Measurements from ENCODE around the gene CCND2. TPM values are rescaled to one million over a fixed set of nuclear protein-coding genes. Genes with fewer than 3 reads are reported as not detected.

CCND2 gene
- total RNA-seq, 1 donor from 2014 or later, result 283 TPM

DNA sequence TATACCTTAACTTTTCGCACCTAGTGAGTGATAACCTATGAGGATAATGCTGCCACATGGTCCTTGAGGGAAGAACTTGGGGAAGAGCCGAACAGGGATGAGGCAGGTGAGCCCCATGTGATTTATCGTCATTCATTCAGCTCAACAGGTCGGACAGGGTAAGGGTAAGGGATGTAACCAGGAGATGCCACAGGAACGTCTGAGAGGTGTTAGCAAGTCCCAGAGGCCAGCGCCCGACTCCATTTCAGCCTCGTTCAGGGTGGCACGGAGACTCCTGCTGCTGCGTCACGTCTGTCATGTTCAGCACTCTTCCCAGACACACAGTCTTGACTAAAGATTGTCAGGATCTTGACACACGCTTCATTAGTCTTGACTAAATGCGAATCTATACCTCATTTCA is 24.1 kb downstream of the CCND2 start:
- H3K9me3 ChIP-seq (replicated peaks), result no peaks in the 10 kb centered on the region
- peak overlapping the region; percentile 6 for H3K27ac ChIP-seq (replicated peaks)
- H3K27me3 ChIP-seq (ENCODE audit: low read depth), result no peaks in the 10 kb centered on the region
- no peak overlapping the region for H3K4me3 ChIP-seq
- peaks cover 32% of the 10 kb centered on the region for H3K36me3 ChIP-seq
- intact Hi-C loops (cut with micrococcal nuclease), result no loop called here
- TF ChIP-seq, protein P1, sequence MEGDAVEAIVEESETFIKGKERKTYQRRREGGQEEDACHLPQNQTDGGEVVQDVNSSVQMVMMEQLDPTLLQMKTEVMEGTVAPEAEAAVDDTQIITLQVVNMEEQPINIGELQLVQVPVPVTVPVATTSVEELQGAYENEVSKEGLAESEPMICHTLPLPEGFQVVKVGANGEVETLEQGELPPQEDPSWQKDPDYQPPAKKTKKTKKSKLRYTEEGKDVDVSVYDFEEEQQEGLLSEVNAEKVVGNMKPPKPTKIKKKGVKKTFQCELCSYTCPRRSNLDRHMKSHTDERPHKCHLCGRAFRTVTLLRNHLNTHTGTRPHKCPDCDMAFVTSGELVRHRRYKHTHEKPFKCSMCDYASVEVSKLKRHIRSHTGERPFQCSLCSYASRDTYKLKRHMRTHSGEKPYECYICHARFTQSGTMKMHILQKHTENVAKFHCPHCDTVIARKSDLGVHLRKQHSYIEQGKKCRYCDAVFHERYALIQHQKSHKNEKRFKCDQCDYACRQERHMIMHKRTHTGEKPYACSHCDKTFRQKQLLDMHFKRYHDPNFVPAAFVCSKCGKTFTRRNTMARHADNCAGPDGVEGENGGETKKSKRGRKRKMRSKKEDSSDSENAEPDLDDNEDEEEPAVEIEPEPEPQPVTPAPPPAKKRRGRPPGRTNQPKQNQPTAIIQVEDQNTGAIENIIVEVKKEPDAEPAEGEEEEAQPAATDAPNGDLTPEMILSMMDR (IDR thresholded peaks at IDR 0.05; ENCODE audit: borderline replicate concordance), result no peak
- peaks cover 88% of the 10 kb centered on the region for H3K4me1 ChIP-seq
- no peak for DNase-seq

DNA sequence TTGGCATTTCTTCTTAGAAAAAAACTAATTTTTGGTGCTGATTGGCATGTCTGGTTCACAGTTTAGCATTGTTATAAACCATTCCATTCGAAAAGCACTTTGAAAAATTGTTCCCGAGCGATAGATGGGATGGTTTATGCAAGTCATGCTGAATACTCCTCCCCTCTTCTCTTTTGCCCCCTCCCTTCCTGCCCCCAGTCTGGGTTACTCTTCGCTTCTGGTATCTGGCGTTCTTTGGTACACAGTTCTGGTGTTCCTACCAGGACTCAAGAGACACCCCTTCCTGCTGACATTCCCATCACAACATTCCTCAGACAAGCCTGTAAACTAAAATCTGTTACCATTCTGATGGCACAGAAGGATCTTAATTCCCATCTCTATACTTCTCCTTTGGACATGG is 27.3 kb downstream of the CCND2 start:
- Histone ChIP-seq H3K4me3 (no peak overlapping the region), H3K4me1 (peaks cover 86% of the 10 kb centered on the region), H3K9me3 (replicated peaks) (no peaks in the 10 kb centered on the region), H3K36me3 (peaks cover 24% of the 10 kb centered on the region), H3K27ac (replicated peaks) (peak overlapping the region; percentile 72), H3K27me3 (ENCODE audit: low read depth) (no peaks in the 10 kb centered on the region)
- no peak for DNase-seq
- TF ChIP-seq, protein P1 (IDR thresholded peaks at IDR 0.05; ENCODE audit: borderline replicate concordance), result no peak
- intact Hi-C loops (cut with micrococcal nuclease), result no loop called here

DNA sequence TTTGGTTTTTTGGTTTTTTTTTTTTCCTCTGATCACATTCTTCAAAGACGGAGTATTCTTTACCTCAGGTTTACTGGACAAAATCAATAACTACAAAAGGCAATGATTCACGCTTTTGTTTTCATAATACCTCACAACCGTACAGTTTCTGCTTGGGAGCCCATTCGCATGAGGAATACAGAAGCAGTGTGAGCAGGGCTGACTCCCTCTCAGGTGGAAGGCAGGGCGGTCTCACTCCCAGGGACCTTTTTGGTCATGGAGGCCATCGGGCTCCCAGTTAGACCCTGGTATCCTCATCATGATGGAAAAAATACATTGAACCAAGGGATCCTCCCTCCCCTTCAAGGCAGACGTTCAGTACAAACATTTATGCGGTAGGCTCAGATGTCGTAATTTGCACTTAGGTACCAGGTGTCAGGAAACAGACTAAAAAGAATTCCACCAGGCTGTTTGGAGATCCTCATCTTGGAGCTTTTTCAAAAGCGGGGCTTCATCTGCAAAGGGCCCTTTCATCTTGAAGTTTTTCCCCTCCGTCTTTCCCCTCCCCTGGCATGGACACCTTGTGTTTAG is 28.5 kb downstream of the CCND2 start:
- Histone ChIP-seq H3K9me3 (replicated peaks) (no peaks in the 10 kb centered on the region), H3K36me3 (peaks cover 24% of the 10 kb centered on the region), H3K4me3 (no peak overlapping the region), H3K4me1 (peaks cover 80% of the 10 kb centered on the region), H3K27me3 (ENCODE audit: low read depth) (no peaks in the 10 kb centered on the region), H3K27ac (replicated peaks) (peak overlapping the region; percentile 72)
- TF ChIP-seq, protein P1 (IDR thresholded peaks at IDR 0.05; ENCODE audit: borderline replicate concordance), result no peak
- DNase-seq, result no peak
- intact Hi-C loops (cut with micrococcal nuclease), result no loop called here

DNA sequence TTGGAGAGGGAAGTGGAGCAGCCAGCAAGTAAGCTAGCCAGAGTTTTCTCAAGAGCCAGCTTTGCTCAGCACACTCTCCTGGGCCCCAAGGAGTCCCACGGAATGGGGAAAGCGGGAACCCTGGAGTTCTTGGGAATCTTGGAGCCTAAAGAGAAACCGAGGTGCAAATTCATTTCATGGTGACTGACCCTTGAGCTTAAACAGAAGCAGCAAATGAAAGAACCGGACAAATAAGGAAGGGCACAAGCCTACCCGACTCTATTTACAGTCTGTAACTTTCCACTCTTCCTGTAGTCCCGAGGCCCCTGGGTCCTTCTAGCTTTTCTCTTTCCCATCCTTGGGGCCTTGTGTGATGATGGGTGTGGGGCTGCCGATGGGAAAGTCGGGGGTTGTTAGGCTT is 29.3 kb downstream of the CCND2 start:
- Histone ChIP-seq H3K36me3 (peaks cover 24% of the 10 kb centered on the region), H3K4me1 (peaks cover 85% of the 10 kb centered on the region), H3K27ac (replicated peaks) (peak overlapping the region; percentile 72), H3K27me3 (ENCODE audit: low read depth) (no peaks in the 10 kb centered on the region), H3K9me3 (replicated peaks) (no peaks in the 10 kb centered on the region), H3K4me3 (no peak overlapping the region)
- no peak for DNase-seq
- intact Hi-C loops (cut with micrococcal nuclease), result no loop called here
- TF ChIP-seq, protein P1 (IDR thresholded peaks at IDR 0.05; ENCODE audit: borderline replicate concordance), result no peak

DNA sequence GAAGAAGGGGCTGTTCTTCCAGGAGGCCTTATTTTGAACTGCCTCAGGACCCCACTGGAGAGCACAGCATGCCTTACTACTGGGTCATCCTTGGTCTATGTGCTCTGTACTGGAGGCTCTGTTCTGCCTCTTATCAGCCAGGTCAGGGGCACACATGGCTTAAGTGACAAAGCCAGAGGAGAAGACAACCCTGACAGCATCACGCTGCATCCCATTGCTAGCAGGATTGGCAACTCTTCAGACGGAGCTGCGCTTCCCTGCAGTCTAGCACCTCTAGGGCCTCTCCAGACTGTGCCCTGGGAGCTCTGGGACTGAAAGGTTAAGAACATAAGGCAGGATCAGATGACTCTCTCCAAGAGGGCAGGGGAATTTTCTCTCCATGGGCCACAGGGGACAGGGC is 30.2 kb downstream of the CCND2 start:
- intact Hi-C loops (cut with micrococcal nuclease), result no loop called here
- DNase-seq, result no peak
- Histone ChIP-seq H3K4me1 (peaks cover 86% of the 10 kb centered on the region), H3K27me3 (ENCODE audit: low read depth) (no peaks in the 10 kb centered on the region), H3K36me3 (peaks cover 24% of the 10 kb centered on the region), H3K9me3 (replicated peaks) (no peaks in the 10 kb centered on the region), H3K27ac (replicated peaks) (peak overlapping the region; percentile 72), H3K4me3 (no peak overlapping the region)
- TF ChIP-seq, protein P1 (IDR thresholded peaks at IDR 0.05; ENCODE audit: borderline replicate concordance), result no peak

Measured in left ventricle myocardium inferior (tissue), 1 donor.